ENCODE data around the gene TPRG1. TPM values are rescaled to one million over a fixed set of nuclear protein-coding genes. Genes with fewer than 3 reads are reported as not detected.

Gene TPRG1
- total RNA-seq, 2 donors from 2014 or later, result 24.4 to 25.3 TPM

DNA sequence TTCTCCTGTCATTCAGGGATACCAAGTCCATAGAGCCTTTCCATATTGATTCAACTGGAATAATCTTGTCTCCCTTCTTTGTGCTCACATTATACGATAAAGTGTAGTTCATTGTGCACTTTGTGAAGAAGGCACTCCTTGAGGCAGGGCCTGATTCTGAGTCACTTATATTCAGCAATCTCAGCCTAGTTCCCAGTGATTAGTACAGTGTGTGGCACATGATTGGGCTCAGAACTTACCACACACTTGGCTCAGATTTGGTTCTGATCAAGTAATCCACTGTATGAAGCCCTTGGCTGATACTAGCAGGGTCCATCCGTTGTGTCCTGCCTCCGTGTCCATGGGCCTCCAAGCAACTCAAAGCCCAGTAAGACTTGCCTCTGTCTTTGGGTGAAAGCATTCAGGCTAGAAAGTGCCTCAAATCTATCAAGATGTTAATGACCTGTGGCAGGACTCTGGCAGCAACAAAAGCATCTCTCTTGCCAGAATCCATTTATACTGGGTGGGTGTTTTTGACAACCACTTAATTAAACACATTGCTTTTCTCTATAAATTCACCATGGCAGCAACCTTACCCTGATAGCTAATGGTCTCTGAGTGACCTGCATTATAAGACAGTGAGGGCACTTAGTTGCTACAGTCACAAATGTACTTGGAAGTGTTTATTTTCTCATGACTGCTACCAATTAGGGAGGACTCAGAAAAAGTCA, 51.3 kb downstream of the TPRG1 start:
- Mint-ChIP-seq H3K27me3 (ENCODE audit: low read depth) (no peaks in the 10 kb centered on the region), H3K4me1 (ENCODE audit: low read depth) (no peaks in the 10 kb centered on the region), H3K9me3 (peaks cover 0 to 2% of the 10 kb centered on the region in 2 donors), H3K4me3 (no peak overlapping the region), H3K36me3 (ENCODE audit: insufficient read depth in 2 of 2) (no peaks in the 10 kb centered on the region), H3K27ac (no peak overlapping the region)
- DNase-seq (no peak), ATAC-seq (replicated peaks in 1 of 2) (no peak)

DNA sequence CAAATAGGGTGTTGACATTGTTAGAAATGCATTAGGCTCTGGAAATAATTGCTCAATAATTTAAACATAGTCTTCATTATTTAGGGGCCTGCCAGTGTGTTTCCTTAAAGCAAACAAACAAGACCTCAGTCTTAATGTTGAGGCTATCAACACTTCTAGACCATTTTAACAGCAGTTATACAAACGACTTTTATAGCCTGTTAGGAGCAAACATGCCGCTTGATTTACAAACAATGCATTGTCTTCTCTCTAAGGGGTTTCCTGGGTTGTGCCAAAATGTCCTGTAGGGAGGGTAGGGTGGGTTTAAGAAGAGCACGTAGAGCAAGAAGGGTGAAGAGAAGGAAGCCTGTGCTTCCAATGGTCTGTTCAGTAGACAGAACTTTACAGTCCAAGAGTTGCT, 53.7 kb downstream of the TPRG1 start:
- Mint-ChIP-seq H3K36me3 (ENCODE audit: insufficient read depth in 2 of 2) (no peaks in the 10 kb centered on the region), H3K27ac (no peak overlapping the region), H3K4me1 (ENCODE audit: low read depth) (no peaks in the 10 kb centered on the region), H3K9me3 (peaks cover 0 to 2% of the 10 kb centered on the region in 2 donors), H3K27me3 (ENCODE audit: low read depth) (no peaks in the 10 kb centered on the region), H3K4me3 (no peak overlapping the region)
- no peak for ATAC-seq (replicated peaks in 1 of 2)
- no peak for DNase-seq

- DNase-seq (no peak), ATAC-seq (replicated peaks in 1 of 2) (no peak)
- Mint-ChIP-seq H3K36me3 (ENCODE audit: insufficient read depth in 2 of 2) (no peaks in the 10 kb centered on the region), H3K4me1 (ENCODE audit: low read depth) (no peaks in the 10 kb centered on the region), H3K27me3 (ENCODE audit: low read depth) (no peaks in the 10 kb centered on the region), H3K27ac (no peak overlapping the region), H3K4me3 (no peak overlapping the region), H3K9me3 (peaks cover 0 to 2% of the 10 kb centered on the region in 2 donors)
Measured at GRCh38 chr3:189227249-189227648, 55.5 kb downstream of the TPRG1 start.

- H3K27ac Mint-ChIP-seq, result no peak overlapping the region
- no peak for ATAC-seq (replicated peaks in 1 of 2)
- DNase-seq, result no peak
- H3K9me3 Mint-ChIP-seq, result no peaks in the 10 kb centered on the region
- H3K36me3 Mint-ChIP-seq (ENCODE audit: insufficient read depth in 2 of 2), result no peaks in the 10 kb centered on the region
- H3K4me3 Mint-ChIP-seq, result no peak overlapping the region
- H3K4me1 Mint-ChIP-seq (ENCODE audit: low read depth), result peaks cover 9% of the 10 kb centered on the region
- H3K27me3 Mint-ChIP-seq (ENCODE audit: low read depth), result no peaks in the 10 kb centered on the region
Measured at GRCh38 chr3:189229196-189229828, 57.5 kb downstream of the TPRG1 start.

DNA sequence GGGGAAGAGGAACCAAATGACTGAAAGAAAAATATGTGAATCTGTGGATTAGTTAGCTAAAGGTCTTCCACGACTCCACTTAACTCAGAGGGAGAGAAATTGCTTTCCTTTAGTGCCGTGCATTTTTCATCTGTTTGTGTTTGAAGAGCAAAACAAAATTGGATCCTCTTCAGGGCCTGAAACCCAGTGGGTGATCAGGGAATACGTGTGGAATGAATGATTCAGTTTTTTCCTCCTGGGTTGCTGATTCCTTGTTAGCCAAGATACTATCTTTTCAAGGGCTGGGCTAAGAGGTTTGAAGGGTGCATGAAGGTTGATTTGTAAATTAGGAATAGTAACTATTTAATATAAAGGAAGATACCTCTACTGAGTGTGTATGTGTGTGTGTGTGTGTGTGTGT, 61.0 kb downstream of the TPRG1 start:
- Mint-ChIP-seq H3K27ac (no peak overlapping the region), H3K9me3 (no peaks in the 10 kb centered on the region), H3K4me3 (no peak overlapping the region), H3K27me3 (ENCODE audit: low read depth) (peaks cover 7% of the 10 kb centered on the region), H3K36me3 (ENCODE audit: insufficient read depth in 2 of 2) (no peaks in the 10 kb centered on the region), H3K4me1 (ENCODE audit: low read depth) (peaks cover 29% of the 10 kb centered on the region)
- no peak for ATAC-seq (replicated peaks in 1 of 2)
- DNase-seq, result no peak

GRCh38 chr3:189233225-189233858, 61.6 kb downstream of the TPRG1 start:
- DNase-seq, result peak; percentile 7 to 12
- Mint-ChIP-seq H3K27ac (no peak overlapping the region), H3K4me1 (ENCODE audit: low read depth) (peaks cover 29% of the 10 kb centered on the region), H3K36me3 (ENCODE audit: insufficient read depth in 2 of 2) (no peaks in the 10 kb centered on the region), H3K27me3 (ENCODE audit: low read depth) (peaks cover 7% of the 10 kb centered on the region), H3K4me3 (no peak overlapping the region), H3K9me3 (no peaks in the 10 kb centered on the region)
- no peak for ATAC-seq (replicated peaks in 1 of 2)

- Mint-ChIP-seq H3K27me3 (ENCODE audit: low read depth) (peaks cover 7% of the 10 kb centered on the region), H3K27ac (no peak overlapping the region), H3K4me1 (ENCODE audit: low read depth) (peaks cover 29% of the 10 kb centered on the region), H3K36me3 (ENCODE audit: insufficient read depth in 2 of 2) (no peaks in the 10 kb centered on the region), H3K4me3 (no peak overlapping the region), H3K9me3 (peaks cover 0 to 3% of the 10 kb centered on the region in 2 donors)
- DNase-seq, result no peak
- ATAC-seq (replicated peaks in 1 of 2), result no peak
Measured at GRCh38 chr3:189235214-189235613, 63.4 kb downstream of the TPRG1 start.

DNA sequence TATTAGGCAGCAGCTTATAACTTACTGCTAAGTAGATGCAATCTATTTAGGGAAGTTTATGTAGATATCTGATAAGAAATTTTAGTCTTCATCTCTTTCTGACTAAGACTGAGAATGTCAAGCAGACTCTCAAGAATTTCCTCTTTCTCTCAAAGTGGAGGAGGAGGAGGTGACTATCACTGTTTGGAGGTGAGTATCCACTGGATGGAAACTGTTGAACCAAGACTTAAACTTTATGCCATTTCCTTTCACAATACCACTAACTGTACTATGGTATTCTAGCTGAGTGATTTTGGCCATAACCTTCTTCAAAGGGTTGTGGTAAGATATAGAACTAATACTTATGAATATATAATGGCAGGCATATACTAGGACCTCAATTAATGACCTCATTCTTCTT, 64.6 kb downstream of the TPRG1 start:
- Mint-ChIP-seq H3K36me3 (ENCODE audit: insufficient read depth in 2 of 2) (no peaks in the 10 kb centered on the region), H3K27ac (no peak overlapping the region), H3K27me3 (ENCODE audit: low read depth) (peaks cover 7% of the 10 kb centered on the region), H3K4me3 (no peak overlapping the region), H3K9me3 (peaks cover 0 to 3% of the 10 kb centered on the region in 2 donors), H3K4me1 (ENCODE audit: low read depth) (peaks cover 29% of the 10 kb centered on the region)
- ATAC-seq (replicated peaks in 1 of 2), result peak; percentile 62 to 84
- no peak for DNase-seq

GRCh38 chr3:189237526-189237925, 65.8 kb downstream of the TPRG1 start:
- Mint-ChIP-seq H3K27me3 (ENCODE audit: low read depth) (peaks cover 7% of the 10 kb centered on the region), H3K36me3 (ENCODE audit: insufficient read depth in 2 of 2) (no peaks in the 10 kb centered on the region), H3K27ac (no peak overlapping the region), H3K4me3 (no peak overlapping the region), H3K9me3 (peaks cover 0 to 6% of the 10 kb centered on the region in 2 donors), H3K4me1 (ENCODE audit: low read depth) (peaks cover 29% of the 10 kb centered on the region)
- no peak for ATAC-seq (replicated peaks in 1 of 2)
- DNase-seq, result no peak

- no peak overlapping the region for H3K27ac Mint-ChIP-seq
- no peak for DNase-seq
- peaks cover 25% of the 10 kb centered on the region for H3K4me1 Mint-ChIP-seq (ENCODE audit: low read depth)
- H3K27me3 Mint-ChIP-seq (ENCODE audit: low read depth), result peaks cover 7% of the 10 kb centered on the region
- no peak for ATAC-seq (replicated peaks in 1 of 2)
- H3K4me3 Mint-ChIP-seq, result no peak overlapping the region
- H3K9me3 Mint-ChIP-seq, result peaks cover 0 to 6% of the 10 kb centered on the region in 2 donors
- peaks cover 0 to 1% of the 10 kb centered on the region in 2 donors for H3K36me3 Mint-ChIP-seq (ENCODE audit: insufficient read depth in 2 of 2)
Measured at GRCh38 chr3:189238071-189238470, 66.3 kb downstream of the TPRG1 start.

DNA sequence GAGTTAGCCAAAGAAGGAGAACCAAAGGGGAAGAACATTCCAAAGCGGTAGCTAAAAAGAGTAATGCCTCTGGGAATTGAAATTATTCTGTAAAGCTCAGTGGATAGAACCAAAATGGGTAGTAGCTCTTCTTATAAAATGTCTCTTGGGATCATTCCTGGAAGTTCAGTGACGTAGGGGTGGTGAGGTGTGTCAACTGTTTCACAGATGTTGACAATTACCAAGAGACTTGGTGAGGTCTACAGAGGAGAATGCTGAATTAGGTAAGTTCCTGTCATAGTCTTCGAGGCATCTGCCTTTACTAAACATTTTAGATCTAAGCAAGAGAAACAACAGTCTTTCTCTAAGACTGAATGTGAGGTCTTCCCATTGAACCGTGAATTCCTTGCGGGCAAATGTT, 67.8 kb downstream of the TPRG1 start:
- Mint-ChIP-seq H3K36me3 (ENCODE audit: insufficient read depth in 2 of 2) (peaks cover 3 to 4% of the 10 kb centered on the region in 2 donors), H3K27me3 (ENCODE audit: low read depth) (peaks cover 7% of the 10 kb centered on the region), H3K27ac (no peak overlapping the region), H3K4me3 (no peak overlapping the region), H3K9me3 (peaks cover 6 to 9% of the 10 kb centered on the region in 2 donors), H3K4me1 (ENCODE audit: low read depth) (peaks cover 19% of the 10 kb centered on the region)
- no peak for ATAC-seq (replicated peaks in 1 of 2)
- no peak for DNase-seq

DNA sequence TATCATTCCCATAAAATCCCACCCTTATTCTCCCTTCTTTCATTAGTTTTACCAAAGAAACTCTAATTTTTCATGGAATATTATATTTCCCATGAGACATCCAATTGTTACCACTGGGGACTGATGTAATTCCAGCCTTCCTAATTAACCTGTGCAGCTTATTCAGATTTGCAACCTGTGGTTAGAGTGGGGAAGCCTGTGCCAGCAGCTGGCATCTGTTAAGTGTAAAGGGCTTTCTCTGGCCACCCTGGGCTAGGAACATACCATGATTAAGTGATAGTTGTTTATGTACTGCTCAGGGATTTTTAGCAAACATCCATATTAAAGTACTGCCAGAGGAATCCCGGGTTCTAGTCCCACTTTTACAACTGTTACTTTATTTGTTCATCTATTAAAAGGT, 78.2 kb downstream of the TPRG1 start:
- Mint-ChIP-seq H3K27ac (no peak overlapping the region), H3K9me3 (peaks cover 9 to 10% of the 10 kb centered on the region in 2 donors), H3K27me3 (ENCODE audit: low read depth) (peaks cover 11% of the 10 kb centered on the region), H3K36me3 (ENCODE audit: insufficient read depth in 2 of 2) (peaks cover 4 to 7% of the 10 kb centered on the region in 2 donors), H3K4me3 (no peak overlapping the region), H3K4me1 (ENCODE audit: low read depth) (no peaks in the 10 kb centered on the region)
- DNase-seq, result no peak
- no peak for ATAC-seq (replicated peaks in 1 of 2)

DNA sequence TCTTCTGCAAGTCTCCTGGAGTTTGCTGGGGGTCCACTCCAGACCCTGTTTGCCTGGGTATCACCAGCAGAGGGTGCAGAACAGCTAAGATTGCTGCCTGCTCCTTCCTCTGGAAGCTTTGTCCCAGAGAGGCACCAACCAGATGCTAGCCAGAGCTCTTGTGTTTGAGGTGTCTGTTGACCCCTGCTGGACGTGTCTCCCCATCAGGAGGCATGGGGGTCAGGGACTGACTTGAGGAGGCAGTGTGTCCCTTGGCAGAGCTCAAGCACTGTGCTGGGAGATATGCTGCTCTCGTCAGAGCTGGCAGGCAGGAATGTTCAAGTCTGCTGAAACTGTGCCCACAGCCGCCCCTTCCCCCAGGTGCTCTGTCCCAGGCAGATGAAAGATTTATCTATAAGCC, 86.5 kb downstream of the TPRG1 start:
- Mint-ChIP-seq H3K9me3 (peaks cover 11 to 14% of the 10 kb centered on the region in 2 donors), H3K4me1 (ENCODE audit: low read depth) (no peaks in the 10 kb centered on the region), H3K27ac (no peak overlapping the region), H3K36me3 (ENCODE audit: insufficient read depth in 2 of 2) (peaks cover 3 to 9% of the 10 kb centered on the region in 2 donors), H3K4me3 (no peak overlapping the region), H3K27me3 (ENCODE audit: low read depth) (peaks cover 23% of the 10 kb centered on the region)
- ATAC-seq (replicated peaks in 1 of 2), result no peak
- DNase-seq, result no peak

Measured in activated T-cell treated with anti-CD3 and anti-CD28 coated beads, Interleukin-2, amount 50 U/mL, for 72 hours (primary cell).